C4-2B (cell line): Measurements from ENCODE around the gene ZNF415.

ENCODE experiments used
- H3K27ac ChIP-seq: fragments of 450-650 bp; 2 replicates; pipeline ENCODE4 v1.5.1; 2017
- ZFX ChIP-seq: fragments of 450-650 bp; IDR thresholded peaks from 2 replicates; pipeline ENCODE4 v1.6.1; 2017
- TF ChIP-seq, protein P1 (sequence below): fragments of 450-650 bp; conservative IDR thresholded peaks from 2 replicates; pipeline ENCODE4 v1.5.1; 2017; ENCODE audit warnings: mild to moderate bottlenecking

Gene ZNF415

GRCh38 chr19:53158119-53158656, 25.5 kb upstream of the ZNF415 start:
- TF ChIP-seq ZFX = no peak
- TF ChIP-seq, protein P1, sequence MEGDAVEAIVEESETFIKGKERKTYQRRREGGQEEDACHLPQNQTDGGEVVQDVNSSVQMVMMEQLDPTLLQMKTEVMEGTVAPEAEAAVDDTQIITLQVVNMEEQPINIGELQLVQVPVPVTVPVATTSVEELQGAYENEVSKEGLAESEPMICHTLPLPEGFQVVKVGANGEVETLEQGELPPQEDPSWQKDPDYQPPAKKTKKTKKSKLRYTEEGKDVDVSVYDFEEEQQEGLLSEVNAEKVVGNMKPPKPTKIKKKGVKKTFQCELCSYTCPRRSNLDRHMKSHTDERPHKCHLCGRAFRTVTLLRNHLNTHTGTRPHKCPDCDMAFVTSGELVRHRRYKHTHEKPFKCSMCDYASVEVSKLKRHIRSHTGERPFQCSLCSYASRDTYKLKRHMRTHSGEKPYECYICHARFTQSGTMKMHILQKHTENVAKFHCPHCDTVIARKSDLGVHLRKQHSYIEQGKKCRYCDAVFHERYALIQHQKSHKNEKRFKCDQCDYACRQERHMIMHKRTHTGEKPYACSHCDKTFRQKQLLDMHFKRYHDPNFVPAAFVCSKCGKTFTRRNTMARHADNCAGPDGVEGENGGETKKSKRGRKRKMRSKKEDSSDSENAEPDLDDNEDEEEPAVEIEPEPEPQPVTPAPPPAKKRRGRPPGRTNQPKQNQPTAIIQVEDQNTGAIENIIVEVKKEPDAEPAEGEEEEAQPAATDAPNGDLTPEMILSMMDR = no peak

GRCh38 chr19:53157626-53158025, 24.9 kb upstream of the ZNF415 start:
- H3K27ac ChIP-seq = no peak overlapping the region

More at GRCh38 chr19:53158119-53158656, 25.5 kb upstream of the ZNF415 start:
- peak overlapping the region; percentile 8; the same call in 1 of the 2 replicates for H3K27ac ChIP-seq

DNA sequence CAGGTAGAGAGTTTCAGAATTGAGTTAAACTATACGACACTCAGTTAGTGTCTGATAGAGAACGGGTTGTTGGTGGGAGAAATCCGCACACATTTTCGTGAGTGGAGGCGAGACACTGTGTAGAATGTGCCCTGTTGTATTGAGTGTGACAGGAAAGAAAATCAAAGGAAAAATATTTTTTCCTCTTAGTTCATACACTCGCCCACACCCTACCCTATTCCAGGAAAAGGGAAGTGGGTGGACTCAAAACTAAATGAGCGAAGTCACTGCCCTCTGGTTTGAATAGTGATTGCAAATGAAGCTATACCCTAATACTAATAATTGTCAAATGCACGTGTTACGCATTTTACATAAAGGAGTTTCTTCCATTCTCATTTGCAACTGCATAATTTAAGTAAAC, 24.1 kb upstream of the ZNF415 start:
- TF ChIP-seq, protein P1 = no peak
- TF ChIP-seq ZFX = no peak

More at GRCh38 chr19:53157626-53158025, 24.9 kb upstream of the ZNF415 start:
- TF ChIP-seq, protein P1 = no peak
- TF ChIP-seq ZFX = no peak

DNA sequence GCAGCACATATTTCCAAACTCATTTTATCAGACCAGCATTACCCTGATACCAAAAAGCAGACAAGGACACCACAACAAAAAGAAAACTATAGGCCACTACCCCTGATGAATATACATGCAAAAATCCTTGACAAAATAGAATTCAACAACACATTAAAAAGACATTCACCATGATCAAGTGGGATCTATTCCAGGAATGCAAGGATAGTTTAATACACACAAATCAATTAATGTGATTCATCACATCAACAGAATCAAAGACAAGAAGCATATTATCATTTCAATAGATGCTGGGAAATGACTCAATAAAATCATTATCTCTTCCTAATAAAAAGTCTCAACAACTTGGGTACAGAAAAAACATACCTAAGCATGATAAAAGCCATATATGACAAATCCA, 14.9 kb upstream of the ZNF415 start:
- TF ChIP-seq, protein P1 = no peak
- no peak for TF ChIP-seq ZFX
- H3K27ac ChIP-seq = no peak overlapping the region

More for the DNA sequence above, 24.1 kb upstream of the ZNF415 start:
- H3K27ac ChIP-seq = no peak overlapping the region

GRCh38 chr19:53140351-53140750, 7.6 kb upstream of the ZNF415 start:
- H3K27ac ChIP-seq = no peak overlapping the region
- TF ChIP-seq, protein P1 = no peak
- TF ChIP-seq ZFX = no peak

DNA sequence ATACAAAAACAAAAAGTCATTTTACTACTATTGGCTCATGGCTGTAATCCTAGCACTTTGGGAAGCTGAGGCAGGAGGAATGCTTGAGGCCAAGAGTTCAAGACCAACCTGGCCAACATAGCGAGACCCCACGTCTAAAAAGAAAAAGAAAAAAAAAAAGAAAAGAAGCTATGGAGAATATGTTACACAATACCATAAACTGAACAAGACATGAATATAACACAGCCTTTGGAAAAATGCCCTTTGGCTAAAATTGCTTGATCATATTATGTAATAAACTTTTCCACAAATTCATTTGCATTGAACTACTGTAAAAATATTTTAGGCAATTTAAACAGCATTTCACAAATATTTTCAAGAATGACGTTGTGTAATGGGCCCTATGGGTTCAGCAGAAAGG, 3.7 kb upstream of the ZNF415 start:
- TF ChIP-seq, protein P1 = no peak
- TF ChIP-seq ZFX = no peak
- no peak overlapping the region for H3K27ac ChIP-seq

- H3K27ac ChIP-seq = no peak overlapping the region
- TF ChIP-seq, protein P1 = no peak
- TF ChIP-seq ZFX = no peak
Observed at GRCh38 chr19:53131727-53132126, 983 bp downstream of the ZNF415 start.
